Measurements from ENCODE around the gene OR2A14. TPM values are rescaled to one million over a fixed set of nuclear protein-coding genes. Genes with fewer than 3 reads are reported as not detected.
"Not testable (repeated sequence)": the region's sequence is repeated elsewhere in the genome, so short reads cannot be mapped to it uniquely, and the experiment has no call there.

Gene OR2A14
- polyA plus RNA-seq, 1 experiment: not detected

DNA sequence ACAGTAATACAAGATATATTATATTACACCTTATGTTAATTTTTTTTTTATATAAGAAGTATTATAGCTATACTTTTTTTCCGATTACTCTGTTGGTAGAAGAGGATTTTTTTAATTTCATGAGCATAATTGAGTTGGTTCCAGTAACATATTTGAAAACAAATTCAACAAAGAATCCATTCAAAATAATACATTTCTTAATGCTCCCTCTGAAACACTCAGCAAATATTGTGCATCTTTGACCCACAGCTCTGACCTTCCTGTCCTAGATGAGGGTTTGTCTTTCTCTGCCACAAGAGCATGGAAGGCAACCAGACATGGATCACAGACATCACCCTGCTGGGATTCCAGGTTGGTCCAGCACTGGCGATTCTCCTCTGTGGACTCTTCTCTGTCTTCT, 13.7 kb upstream of the OR2A14 start, which contains the start of gene OR2A2:
OR2A2 (plus strand) TSS at position 301 of the 400 bp plus-strand sequence; CDS start at position 301, 0 bp downstream.
- no peak for DNase-seq (ENCODE audit: low read depth, low spot score)
- Histone ChIP-seq H3K4me3 (ENCODE audit: low read depth, low read length) (no peak within 1 kb of the TSS), H3K27ac (ENCODE audit: low read depth, low read length) (no peak within 1 kb of the TSS), H3K9me3 (ENCODE audit: control insufficient read depth, insufficient read depth, low read length) (no peaks in the 10 kb centered on the region), H3K27me3 (ENCODE audit: control insufficient read depth, insufficient read depth, low read length) (no peaks in the 10 kb centered on the region)
- ChIA-PET POLR2A (no interaction called here), CTCF (interaction anchor here (0.7 to 1.7 kb wide), 2 partner anchors 19 to 68 kb away, joined by 3 to 4 read pairs; no protein-coding TSS in a partner anchor)
- TF ChIP-seq CTCF (IDR thresholded peaks at IDR 0.05; ENCODE audit: low read depth, low read length): no peak

- Histone ChIP-seq H3K9me3 (ENCODE audit: control insufficient read depth, insufficient read depth, low read length) (no peaks in the 10 kb centered on the region), H3K4me3 (ENCODE audit: low read depth, low read length) (no peak overlapping the region), H3K27me3 (ENCODE audit: control insufficient read depth, insufficient read depth, low read length) (no peaks in the 10 kb centered on the region), H3K27ac (ENCODE audit: low read depth, low read length) (no peak overlapping the region)
- DNase-seq (ENCODE audit: low read depth, low spot score): no peak
- no peak for TF ChIP-seq CTCF (IDR thresholded peaks at IDR 0.05; ENCODE audit: low read depth, low read length)
- ChIA-PET POLR2A (no interaction called here), CTCF (interaction anchor here (1.7 kb wide), 1 partner anchor 18 kb away, joined by 4 read pairs; no protein-coding TSS in a partner anchor)
These were observed 12.7 kb upstream of the OR2A14 start for GRCh38 chr7:144110272-144110671.

DNA sequence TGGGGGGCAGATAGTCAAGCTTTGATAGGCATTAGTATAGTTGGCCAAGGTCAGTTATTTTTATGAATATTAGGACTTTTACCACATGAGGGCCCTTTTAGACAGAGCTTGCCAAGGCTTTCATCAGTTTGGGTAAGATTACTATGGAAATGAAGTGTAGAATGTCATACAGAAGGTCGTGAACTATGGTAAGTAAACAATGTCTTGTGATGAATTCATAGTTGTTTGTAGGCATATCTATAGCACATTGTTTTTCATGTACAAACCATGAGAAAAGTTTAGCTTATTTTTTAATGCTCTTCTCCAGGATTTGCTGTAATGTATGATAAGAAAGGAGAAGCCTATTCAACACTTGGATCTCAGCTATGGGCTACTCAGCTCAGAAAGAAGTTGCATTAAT, 9.3 kb upstream of the OR2A14 start:
- H3K27ac ChIP-seq (ENCODE audit: low read depth, low read length): no peak overlapping the region
- ChIA-PET CTCF (interaction anchor here (4.2 kb wide), 1 partner anchor 14 kb away, joined by 24 read pairs; no protein-coding TSS in a partner anchor), POLR2A (no interaction called here)
- no peaks in the 10 kb centered on the region for H3K27me3 ChIP-seq (ENCODE audit: control insufficient read depth, insufficient read depth, low read length)
- no peaks in the 10 kb centered on the region for H3K9me3 ChIP-seq (ENCODE audit: control insufficient read depth, insufficient read depth, low read length)
- DNase-seq (ENCODE audit: low read depth, low spot score): no peak
- H3K4me3 ChIP-seq (ENCODE audit: low read depth, low read length): no peak overlapping the region
- TF ChIP-seq CTCF (IDR thresholded peaks at IDR 0.05; ENCODE audit: low read depth, low read length): no peak

DNA sequence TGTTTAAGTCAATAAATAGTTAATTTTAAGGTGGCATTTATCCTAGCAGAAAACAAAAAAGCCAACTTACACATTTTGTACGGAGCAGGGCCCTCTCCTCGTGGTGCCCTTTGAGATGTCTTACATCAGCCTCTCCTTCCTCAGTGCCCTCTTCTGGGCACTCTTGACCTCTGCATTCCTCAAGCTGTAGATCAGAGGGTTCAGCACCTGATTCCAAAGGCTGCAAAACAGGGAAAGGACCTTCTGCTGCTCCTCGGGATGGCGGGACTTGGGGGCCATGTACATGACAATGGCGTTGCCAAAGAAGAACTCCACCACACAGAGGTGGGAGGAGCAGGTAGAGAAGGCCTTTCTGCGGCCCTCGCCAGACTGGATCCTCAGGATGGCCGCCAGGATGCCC, 4.6 kb upstream of the OR2A14 start:
- no peak for DNase-seq (ENCODE audit: low read depth, low spot score)
- ChIA-PET CTCF (no interaction called here), POLR2A (no interaction called here)
- Histone ChIP-seq H3K9me3 (ENCODE audit: control insufficient read depth, insufficient read depth, low read length) (no peaks in the 10 kb centered on the region), H3K27ac (ENCODE audit: low read depth, low read length) (no peak overlapping the region), H3K4me3 (ENCODE audit: low read depth, low read length) (no peak overlapping the region), H3K27me3 (ENCODE audit: control insufficient read depth, insufficient read depth, low read length) (no peaks in the 10 kb centered on the region)
- no peak for TF ChIP-seq CTCF (IDR thresholded peaks at IDR 0.05; ENCODE audit: low read depth, low read length)

DNA sequence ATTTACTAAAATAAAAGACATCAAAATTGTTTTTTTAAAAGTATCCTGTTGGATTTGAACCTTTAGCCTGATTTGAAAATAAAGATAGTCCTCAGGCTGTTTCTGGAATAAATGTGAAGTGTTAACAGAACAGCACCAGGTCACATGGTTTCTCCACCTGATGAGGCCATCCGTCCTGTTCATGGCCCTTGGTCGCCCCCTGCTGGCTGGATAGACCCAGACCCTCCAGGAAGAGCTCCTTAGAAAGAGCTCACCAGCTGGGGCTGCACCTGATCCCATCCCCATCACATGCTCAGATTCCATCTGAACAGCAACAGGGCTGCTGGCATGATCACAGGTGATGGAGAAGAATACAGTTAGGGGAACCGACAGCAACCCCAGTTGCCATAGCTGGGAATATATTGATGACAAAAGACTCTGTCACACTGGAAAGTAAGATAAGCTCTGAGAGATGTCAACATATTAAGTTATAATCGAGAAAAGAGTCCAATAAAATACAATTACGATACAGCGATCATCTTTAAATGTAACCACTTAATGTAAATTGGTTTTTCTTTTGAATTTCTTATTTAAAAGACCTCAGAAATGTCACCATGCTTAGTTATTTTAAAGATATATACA, 4.8 kb downstream of the OR2A14 start:
- POLR2A ChIA-PET: no interaction called here

DNA sequence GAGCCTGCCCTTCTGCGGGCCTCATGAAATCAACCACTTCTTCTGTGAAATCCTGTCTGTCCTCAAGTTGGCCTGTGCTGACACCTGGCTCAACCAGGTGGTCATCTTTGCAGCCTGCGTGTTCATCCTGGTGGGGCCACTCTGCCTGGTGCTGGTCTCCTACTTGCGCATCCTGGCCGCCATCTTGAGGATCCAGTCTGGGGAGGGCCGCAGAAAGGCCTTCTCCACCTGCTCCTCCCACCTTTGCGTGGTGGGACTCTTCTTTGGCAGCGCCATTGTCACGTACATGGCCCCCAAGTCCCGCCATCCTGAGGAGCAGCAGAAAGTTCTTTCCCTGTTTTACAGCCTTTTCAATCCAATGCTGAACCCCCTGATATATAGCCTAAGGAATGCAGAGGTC, 6.6 kb downstream of the OR2A14 start:
- CTCF ChIA-PET; H3K9me3 ChIP-seq (ENCODE audit: control insufficient read depth, insufficient read depth, low read length); H3K4me3 ChIP-seq (ENCODE audit: low read depth, low read length); H3K27ac ChIP-seq (ENCODE audit: low read depth, low read length); DNase-seq (ENCODE audit: low read depth, low spot score); H3K27me3 ChIP-seq (ENCODE audit: control insufficient read depth, insufficient read depth, low read length); POLR2A ChIA-PET: not testable (repeated sequence)

More for the DNA sequence above, 4.8 kb downstream of the OR2A14 start:
- H3K27ac ChIP-seq (ENCODE audit: low read depth, low read length): no peak overlapping the region
- CTCF ChIA-PET: interaction anchor here (0.6 to 1.6 kb wide), 21 partner anchors 8 to 395 kb away, joined by 3 to 24 read pairs (median 4); partner anchors contain the start of gene OR2A2
- H3K9me3 ChIP-seq (ENCODE audit: control insufficient read depth, insufficient read depth, low read length): no peaks in the 10 kb centered on the region
- H3K4me3 ChIP-seq (ENCODE audit: low read depth, low read length): no peak overlapping the region
- no peaks in the 10 kb centered on the region for H3K27me3 ChIP-seq (ENCODE audit: control insufficient read depth, insufficient read depth, low read length)
- TF ChIP-seq CTCF (IDR thresholded peaks at IDR 0.05; ENCODE audit: low read depth, low read length): peak; percentile 85
- peak; percentile 24 for DNase-seq (ENCODE audit: low read depth, low spot score)
